Mucosa of descending colon (tissue), 3 donors: Measurements from ENCODE around the gene ALX4. TPM values are rescaled to one million over a fixed set of nuclear protein-coding genes. Genes with fewer than 3 reads are reported as not detected.

Source experiments
- ATAC-seq: fragments of 200-7000 bp; cut with Tn5 transposase; one replicate; pipeline ENCODE4 v1.9.1; 2020; ENCODE audit warnings: mild to moderate bottlenecking, moderate library complexity
- DNase-seq, 3 donors: peaks; one replicate each; pipeline ENCODE4 v3.0.0-alpha.2; 2020
- H3K36me3 ChIP-seq: fragments of 200-600 bp; one replicate; pipeline ENCODE4 v1.8.0; 2021; ENCODE audit warnings: low read depth, mild to moderate bottlenecking
- H3K4me1 ChIP-seq: fragments of 200-600 bp; one replicate; pipeline ENCODE4 v1.8.0; 2021; ENCODE audit warnings: low read depth, mild to moderate bottlenecking
- H3K4me3 ChIP-seq: fragments of 200-600 bp; one replicate; pipeline ENCODE4 v1.8.0; 2021; ENCODE audit warnings: mild to moderate bottlenecking
- H3K9me3 ChIP-seq: fragments of 200-600 bp; one replicate; pipeline ENCODE4 v1.8.0; 2021; ENCODE audit warnings: mild to moderate bottlenecking
- intact Hi-C, 2 donors: fragments of 100-400 bp; cut with DNase I in 1 of 2; cut with micrococcal nuclease in 1 of 2; formaldehyde crosslinking; loops; one replicate each; pipeline versions ENCODE4 v1.11.0 to v1.11.1; 2022; cut with DNase I, micrococcal nuclease
- total RNA-seq, 3 donors: library from RNA; stranded (reverse); fragmentation: NEBNext Ultra II Directional in 2 of 3; extraction: Animal tissue kit (Norgen Biotek cat#: 25700) in 2 of 3; gene quantifications; one replicate each; pipeline versions ENCODE4 v1.2.1 to v1.2.4, GENCODE V29; 2021 to 2023
- TF ChIP-seq, protein P1 (sequence below): fragments of 200-600 bp; IDR thresholded peaks from one replicate; pipeline ENCODE4 v1.8.0; 2022; ENCODE audit warnings: antibody characterized with exemption, mild to moderate bottlenecking
- donor health status: DM: no; HTN: no; CAD: no; lungs with moderate emphysema.
- donor health status: DM: no; HTN: no; CAD: no.
- donor health status: DM: no; HTN: yes; CAD: no.

Gene ALX4
- total RNA-seq, 3 donors from 2014 or later = not detected

DNA sequence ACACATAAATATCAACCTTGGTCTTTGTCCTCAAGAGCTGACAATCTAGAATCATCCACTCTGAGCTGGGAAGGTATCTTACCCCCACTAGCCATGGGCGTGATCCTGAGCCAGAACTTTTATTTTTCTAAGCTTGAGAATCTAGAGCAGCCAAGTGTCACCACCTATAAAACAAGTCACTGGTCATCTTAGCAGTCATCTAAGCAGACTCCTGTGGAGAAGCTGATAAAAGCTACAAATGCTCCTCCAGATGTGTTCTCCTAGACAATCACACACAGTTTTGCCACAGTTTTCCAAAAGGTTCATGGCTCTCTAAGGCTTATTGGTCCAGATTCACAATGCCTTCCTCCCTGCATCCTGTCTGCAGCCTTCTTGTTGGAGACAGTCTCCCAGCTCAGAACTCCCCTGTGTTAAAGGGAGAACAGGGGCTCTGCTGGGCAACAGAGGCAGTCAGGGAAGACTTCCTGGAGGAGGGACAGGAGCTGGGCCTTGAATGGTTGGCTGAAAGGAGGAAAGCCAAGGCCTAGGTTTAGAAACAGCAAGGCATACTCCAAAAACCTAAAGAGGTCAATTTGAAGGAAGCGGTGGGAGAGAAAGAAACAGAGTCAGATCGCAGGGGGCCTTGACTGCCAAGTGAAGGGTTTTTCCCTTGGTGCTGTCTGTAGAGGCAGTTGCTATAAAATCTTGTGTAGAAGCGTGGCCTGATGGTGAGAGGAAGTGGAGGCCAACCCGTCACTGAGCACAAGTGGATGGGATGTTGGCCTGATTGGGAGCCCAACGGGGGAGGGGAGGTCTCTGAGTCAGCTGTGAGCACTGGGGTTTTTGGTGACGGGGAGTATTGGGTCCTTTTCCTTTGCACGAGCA lies 42.0 kb downstream of the ALX4 start:
- ATAC-seq (no peak), DNase-seq (no peak)
- Histone ChIP-seq H3K36me3 (no peaks in the 10 kb centered on the region), H3K4me3 (no peak overlapping the region), H3K4me1 (no peaks in the 10 kb centered on the region), H3K9me3 (no peaks in the 10 kb centered on the region)
- intact Hi-C loops = no loop called here
- TF ChIP-seq, protein P1, sequence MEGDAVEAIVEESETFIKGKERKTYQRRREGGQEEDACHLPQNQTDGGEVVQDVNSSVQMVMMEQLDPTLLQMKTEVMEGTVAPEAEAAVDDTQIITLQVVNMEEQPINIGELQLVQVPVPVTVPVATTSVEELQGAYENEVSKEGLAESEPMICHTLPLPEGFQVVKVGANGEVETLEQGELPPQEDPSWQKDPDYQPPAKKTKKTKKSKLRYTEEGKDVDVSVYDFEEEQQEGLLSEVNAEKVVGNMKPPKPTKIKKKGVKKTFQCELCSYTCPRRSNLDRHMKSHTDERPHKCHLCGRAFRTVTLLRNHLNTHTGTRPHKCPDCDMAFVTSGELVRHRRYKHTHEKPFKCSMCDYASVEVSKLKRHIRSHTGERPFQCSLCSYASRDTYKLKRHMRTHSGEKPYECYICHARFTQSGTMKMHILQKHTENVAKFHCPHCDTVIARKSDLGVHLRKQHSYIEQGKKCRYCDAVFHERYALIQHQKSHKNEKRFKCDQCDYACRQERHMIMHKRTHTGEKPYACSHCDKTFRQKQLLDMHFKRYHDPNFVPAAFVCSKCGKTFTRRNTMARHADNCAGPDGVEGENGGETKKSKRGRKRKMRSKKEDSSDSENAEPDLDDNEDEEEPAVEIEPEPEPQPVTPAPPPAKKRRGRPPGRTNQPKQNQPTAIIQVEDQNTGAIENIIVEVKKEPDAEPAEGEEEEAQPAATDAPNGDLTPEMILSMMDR = no peak

- no peak for DNase-seq
- intact Hi-C loops = no loop called here
- TF ChIP-seq, protein P1 = no peak
Observed at GRCh38 chr11:44267006-44267749, 42.8 kb downstream of the ALX4 start.

GRCh38 chr11:44266056-44266780 lies 43.7 kb downstream of the ALX4 start:
- intact Hi-C loops = no loop called here
- TF ChIP-seq, protein P1 = no peak
- no peaks in the 10 kb centered on the region for H3K4me1 ChIP-seq
- H3K36me3 ChIP-seq = no peaks in the 10 kb centered on the region
- ATAC-seq (no peak), DNase-seq (no peak)
- H3K4me3 ChIP-seq = no peak overlapping the region
- H3K9me3 ChIP-seq = no peaks in the 10 kb centered on the region

More at GRCh38 chr11:44267006-44267749, 42.8 kb downstream of the ALX4 start:
- ATAC-seq = no peak
- no peaks in the 10 kb centered on the region for H3K4me1 ChIP-seq
- H3K36me3 ChIP-seq = no peaks in the 10 kb centered on the region
- no peak overlapping the region for H3K4me3 ChIP-seq
- no peaks in the 10 kb centered on the region for H3K9me3 ChIP-seq

DNA sequence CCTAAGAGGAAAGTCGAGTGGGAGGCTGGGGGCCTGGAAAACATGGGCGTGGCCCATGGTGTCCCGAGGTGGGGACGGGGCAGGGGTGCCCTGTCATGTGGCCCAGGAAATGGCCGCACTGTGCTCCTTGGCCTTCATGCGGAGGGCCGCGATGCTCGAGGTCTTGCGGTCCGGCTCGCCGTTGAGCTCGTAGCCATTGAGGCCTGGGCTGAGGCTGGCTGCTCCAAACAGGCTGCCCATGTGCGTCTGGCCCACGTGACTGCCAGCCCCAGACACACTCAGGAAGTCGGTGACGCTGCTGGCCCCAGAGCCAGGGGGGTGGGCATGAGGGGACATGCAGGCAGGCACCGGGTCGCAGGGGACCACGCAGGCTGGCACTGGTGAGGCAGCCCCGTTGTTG lies 45.2 kb downstream of the ALX4 start:
- Histone ChIP-seq H3K4me1 (no peaks in the 10 kb centered on the region), H3K4me3 (no peak overlapping the region), H3K9me3 (no peaks in the 10 kb centered on the region), H3K36me3 (no peaks in the 10 kb centered on the region)
- TF ChIP-seq, protein P1 = no peak
- DNase-seq (no peak), ATAC-seq (no peak)
- intact Hi-C loops = no loop called here

DNA sequence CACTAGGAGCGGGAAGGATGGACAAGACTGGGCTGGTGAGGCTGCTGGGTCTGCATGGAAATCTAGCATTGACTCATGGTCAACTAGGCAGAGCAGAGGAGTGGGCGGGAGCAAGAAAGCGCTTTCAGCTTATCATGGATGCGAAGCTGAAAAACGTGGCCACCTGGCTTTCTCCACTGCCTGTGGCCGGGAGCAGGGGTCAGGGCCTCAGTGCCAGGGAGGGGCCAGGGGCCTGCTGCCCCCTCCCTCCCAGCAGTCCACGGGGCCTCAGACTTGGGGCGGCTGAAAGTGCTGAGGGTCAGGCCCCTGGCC lies 45.5 kb downstream of the ALX4 start:
- DNase-seq (no peak), ATAC-seq (no peak)
- no peaks in the 10 kb centered on the region for H3K4me1 ChIP-seq
- no peaks in the 10 kb centered on the region for H3K9me3 ChIP-seq
- H3K4me3 ChIP-seq = no peak overlapping the region
- intact Hi-C loops = no loop called here
- TF ChIP-seq, protein P1 = no peak
- no peaks in the 10 kb centered on the region for H3K36me3 ChIP-seq
